Ammon's horn (tissue), 1 donor: ENCODE results near the gene TNKS1BP1.
"Not testable (repeated sequence)": the region's sequence is repeated elsewhere in the genome, so short reads cannot be mapped to it uniquely, and the experiment has no call there.

Experiments
- DNase-seq: peaks from one replicate; pipeline ENCODE4 v3.0.0-alpha.2; 2016; ENCODE audit warnings: low spot score

Gene TNKS1BP1

DNA sequence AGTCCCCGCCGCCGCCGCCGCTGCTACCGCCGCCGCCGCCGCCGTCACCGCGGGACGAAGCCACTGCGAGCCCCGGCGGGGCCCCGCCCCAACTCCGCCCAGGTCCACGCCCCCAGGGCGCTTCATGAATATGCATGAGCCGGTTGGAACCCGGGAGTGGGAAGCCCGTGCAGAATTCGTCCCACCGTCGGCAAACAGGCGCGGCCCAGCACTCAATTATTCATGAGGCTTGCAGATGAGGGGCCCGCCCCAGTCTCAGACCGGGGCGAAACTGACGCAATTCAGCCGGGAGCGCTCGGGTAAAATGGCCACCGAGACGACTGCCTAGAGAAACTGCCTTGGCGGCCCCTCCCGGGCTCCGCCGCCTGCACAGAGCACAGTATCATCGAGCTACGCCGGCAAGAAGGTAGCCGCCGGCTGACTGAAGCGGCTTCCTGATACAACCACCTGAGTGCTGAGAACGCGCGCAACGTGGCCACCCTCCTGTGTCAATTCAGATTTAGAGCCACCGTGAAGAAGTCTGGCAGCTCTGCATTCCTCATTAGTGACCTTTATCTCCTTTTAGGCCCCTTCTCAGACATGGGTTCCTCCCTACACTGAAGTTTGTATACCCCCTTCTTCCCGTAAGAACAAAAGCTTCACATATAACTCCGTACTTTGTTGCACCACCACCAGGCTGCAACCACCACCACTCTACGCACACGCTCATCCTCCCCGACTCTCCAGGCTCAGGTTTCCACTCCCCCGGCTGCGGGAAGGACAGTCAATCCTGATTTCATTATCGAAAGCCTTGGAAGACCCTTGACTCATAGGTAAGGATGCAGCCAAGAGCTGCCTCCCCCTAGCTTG is at the start of gene TNKS1BP1:
Gene TNKS1BP1, minus strand, starts transcription at position 67 of the 849 bp plus-strand sequence. CDS start 3,067 bp downstream, outside the sequence.
- peak; percentile 96 for DNase-seq

- no peak for DNase-seq
Measured at GRCh38 chr11:57373146-57373545, 48.4 kb upstream of the TNKS1BP1 start.

GRCh38 chr11:57370941-57371340 is 46.2 kb upstream of the TNKS1BP1 start:
- no peak for DNase-seq

DNA sequence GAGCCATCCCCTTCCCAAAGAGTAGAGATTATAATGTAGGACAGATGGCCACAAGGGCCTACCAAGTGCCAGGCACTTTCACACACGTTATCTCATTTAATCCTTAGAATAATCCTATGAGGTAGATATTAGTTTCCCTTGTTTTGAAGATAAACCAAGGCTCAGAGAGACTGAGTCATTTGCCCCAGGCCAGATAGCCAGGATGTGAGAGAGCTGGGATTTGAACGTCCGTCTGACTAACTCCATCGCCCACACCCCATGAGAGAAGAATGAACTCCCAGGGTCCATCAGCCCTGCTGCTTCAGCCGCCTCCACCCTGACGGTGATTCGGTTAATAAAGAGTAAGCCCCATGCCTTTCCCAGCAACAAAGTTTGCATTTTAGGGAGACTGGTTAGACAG is 45.5 kb upstream of the TNKS1BP1 start:
- no peak for DNase-seq

- no peak for DNase-seq
Measured at GRCh38 chr11:57368845-57369232, 44.1 kb upstream of the TNKS1BP1 start.

GRCh38 chr11:57368106-57368844 is 43.5 kb upstream of the TNKS1BP1 start:
- no peak for DNase-seq

DNA sequence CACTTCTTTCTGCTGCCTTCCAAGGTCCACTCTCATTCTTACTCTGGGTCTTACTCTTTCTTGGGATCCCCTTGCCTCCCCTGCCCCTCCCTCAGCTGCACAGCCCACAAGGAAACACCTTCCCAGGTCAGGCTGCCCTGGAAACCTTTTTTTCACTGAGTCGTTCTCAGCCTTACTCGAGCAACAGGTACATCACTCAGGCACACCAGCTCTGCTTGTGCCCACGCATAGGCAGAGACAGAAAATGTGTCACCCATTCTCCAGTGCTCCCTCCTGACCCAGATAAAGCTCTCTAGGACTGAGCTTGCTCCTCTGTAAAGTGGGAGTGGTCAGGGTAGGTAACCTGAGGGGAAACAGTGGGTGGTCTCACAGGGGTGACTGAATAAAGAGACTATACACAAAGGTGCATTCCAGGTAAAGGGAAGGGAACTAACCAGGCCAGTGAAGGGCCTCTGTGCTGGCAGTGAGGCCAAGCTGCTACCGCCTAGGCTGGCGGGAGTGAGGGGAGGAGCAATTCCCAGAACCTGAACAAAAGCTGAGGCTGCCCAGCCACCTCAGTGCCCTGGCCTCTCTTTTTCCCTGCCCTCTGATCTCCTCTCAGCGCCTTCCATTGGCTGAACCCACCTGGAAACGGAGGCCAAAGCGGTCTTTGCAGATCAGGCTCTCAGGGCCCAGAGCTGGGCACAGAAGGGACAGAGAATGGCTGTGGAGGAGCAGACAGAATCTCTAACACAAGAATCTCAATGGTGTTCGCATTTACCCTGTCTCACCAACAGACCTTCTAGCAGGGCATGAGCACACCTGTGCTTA is 40.3 kb upstream of the TNKS1BP1 start:
- no peak for DNase-seq

DNA sequence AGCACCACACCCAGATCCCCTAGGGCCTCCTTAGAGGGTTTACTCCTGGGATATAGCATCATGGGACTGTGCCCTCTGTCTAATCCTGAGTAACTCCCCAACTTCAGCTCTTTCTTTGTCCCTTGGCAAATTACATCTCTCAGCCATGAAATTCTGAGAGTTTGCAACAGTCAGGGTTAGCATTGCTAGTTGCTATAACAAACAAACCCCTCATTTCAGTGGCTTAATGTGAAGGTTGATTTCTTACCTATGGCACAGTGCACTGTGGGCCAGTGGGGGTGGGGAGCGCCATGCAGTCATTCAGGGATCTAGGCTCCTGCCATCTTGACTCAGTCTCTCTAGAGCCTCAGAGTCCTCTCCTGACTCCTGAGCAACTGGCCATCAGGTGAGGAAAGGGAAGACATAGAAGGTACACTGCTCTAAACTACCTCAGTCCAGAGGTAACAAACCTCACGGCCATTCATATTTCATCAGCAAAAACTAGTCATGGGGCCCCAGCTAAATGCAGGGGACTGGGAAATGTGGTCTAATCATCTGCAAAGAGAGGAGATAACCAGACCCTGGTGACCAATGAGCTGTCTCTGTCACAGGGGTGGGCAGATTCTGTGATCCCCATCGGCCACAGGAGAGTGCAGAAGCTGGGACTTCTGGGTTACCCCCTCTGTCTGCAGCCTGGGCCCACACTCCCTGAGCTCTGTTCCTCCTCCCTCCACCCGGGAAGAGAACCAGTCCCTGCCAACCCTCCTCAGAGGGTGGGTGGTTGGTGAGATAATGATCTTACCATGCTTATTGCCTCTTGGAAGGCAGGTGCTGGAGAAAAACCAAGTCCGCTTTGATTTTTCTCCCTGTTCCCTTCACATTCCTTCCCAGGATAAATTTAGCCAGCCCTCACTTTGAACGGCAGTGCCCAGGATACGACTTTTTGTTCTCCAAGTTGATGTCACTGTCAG is 38.7 kb upstream of the TNKS1BP1 start:
- no peak for DNase-seq

- no peak for DNase-seq
Measured at GRCh38 chr11:57361926-57362325, 37.2 kb upstream of the TNKS1BP1 start.

DNA sequence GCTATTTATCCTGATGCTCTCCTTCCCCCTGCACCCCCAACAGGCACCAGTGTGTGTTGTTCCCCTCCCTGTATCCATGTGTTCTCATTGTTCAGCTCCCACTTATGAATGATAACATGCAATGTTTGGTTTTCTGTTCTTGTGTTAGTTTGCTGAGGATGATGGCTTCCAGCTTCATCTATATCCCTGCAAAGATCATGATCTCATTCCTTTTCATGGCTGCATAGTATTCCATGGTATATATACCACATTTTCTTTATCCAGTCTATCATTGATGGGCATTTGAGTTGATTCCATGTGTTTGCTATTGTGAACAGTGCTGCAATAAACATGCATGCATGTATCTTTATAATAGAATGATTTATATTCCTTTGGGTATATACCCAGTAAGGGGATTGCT is 36.7 kb upstream of the TNKS1BP1 start:
- DNase-seq, result not testable (repeated sequence)

GRCh38 chr11:57360991-57361390 is 36.2 kb upstream of the TNKS1BP1 start:
- no peak for DNase-seq

DNA sequence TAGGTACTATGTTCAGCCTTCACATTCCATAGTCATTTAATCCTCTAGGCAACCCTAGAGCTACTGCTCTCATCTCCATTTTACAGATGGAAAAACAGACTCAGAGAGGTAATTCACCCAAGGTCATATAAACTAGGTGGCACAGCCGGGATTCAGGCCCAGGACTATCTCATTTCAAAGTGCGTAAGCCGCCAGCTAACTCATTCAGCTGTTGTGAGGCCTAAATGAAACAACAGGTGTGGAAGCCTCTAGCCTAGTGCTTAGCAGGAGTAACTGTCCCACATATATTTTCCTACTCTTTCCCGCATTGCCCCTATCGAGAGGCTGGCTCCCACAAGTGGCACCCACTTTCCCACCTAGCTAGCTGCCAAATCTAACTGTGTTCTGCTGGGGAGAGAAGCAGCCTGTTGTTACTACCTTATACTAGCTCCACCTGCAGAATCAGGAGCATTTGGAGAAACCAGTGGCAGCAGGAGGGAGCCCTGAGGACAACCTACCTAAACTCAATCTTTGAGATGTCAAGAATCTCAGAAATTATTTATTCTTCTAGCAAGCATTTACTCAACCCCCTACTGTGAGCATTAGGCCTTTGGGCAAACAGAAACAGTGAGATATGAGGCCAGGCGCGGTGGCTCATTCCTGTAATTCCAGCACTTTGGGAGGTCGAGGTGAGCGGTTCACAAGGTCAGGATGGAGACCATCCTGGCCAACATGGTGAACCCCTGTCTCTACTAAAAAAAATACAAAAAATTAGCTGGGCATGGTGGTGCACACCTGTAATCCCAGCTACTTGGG is 35.3 kb upstream of the TNKS1BP1 start:
- no peak for DNase-seq

DNA sequence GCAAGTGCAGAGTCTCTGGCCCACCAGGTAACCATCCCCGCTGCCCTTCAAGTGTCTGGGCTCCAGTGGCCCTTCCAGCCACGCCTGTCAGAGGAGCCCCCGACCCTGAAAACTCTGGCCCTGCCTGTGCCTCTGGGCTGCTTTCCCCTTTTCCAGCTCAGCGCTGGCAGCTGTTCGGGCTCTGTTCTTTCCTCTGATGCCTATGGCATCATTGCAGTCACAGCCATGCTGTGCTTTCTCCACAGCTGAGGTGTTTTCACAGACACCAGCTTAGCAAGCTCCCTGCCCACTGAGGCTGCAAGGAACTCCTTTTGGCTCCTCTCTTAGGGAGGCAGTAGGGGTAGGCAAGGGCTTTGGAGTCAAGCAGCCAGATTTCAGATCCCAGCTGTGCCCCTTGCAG is 34.6 kb upstream of the TNKS1BP1 start:
- DNase-seq, result no peak

GRCh38 chr11:57358991-57359390 is 34.2 kb upstream of the TNKS1BP1 start:
- no peak for DNase-seq

DNA sequence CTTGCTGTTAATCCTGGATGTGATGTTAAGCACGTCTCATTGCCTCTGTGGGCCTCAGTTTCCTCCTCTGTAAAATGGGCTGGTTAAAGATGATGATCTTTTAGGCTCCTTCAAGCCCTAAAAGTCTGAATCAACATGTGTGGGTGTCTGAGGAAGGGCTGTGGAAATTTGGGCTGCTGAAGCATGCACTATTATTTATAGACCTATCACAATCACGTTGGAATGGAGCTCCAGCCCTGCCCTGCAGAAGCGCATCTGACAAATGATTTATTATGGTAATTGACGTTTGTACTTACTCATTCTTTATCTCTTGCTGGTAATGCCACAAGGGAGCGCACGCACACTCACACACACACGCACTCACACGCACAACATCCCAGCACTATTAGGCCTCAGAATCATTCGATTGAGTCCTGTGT is 33.8 kb upstream of the TNKS1BP1 start:
- DNase-seq, result no peak

DNA sequence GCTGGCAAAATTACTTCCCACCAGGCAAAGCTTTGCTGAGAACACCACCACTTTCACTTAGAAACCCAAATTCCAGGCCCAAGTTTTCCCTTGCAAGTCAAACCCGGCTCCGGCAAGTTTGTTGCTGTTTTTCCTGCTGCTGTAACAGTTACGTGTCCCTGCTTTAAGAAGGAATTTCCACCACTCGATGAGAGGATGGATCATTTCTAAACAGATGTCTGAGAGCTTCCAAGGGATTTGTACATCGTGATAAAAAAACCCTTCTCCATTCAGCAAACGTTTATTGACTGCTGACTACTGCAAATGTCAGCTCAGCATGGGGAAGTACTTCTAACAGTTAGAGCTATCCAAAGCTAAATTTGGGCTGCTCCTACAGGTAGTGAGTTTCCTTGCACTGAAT is 33.1 kb upstream of the TNKS1BP1 start:
- DNase-seq, result no peak

DNA sequence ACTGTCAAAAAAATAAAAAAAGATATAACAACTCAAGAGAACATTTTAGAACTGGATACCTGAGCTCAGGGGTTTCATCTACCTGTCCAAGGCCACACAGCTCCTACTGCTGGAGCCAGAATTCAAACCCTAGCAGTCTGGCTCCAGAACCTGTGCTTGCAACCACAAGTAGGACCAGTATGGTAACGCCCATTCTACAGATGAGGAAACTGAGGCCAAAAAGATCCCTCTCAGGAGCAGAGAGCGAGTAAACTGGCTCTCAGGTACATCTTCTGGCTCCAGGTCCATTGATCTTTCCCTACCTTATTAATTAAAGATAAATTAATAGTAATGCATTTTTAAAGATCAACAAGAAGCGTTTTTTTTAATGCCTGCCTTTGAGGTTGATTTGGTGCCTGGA is 32.6 kb upstream of the TNKS1BP1 start:
- DNase-seq, result no peak

- peak; percentile 34 for DNase-seq
Measured at GRCh38 chr11:57356268-57356667, 31.5 kb upstream of the TNKS1BP1 start.

DNA sequence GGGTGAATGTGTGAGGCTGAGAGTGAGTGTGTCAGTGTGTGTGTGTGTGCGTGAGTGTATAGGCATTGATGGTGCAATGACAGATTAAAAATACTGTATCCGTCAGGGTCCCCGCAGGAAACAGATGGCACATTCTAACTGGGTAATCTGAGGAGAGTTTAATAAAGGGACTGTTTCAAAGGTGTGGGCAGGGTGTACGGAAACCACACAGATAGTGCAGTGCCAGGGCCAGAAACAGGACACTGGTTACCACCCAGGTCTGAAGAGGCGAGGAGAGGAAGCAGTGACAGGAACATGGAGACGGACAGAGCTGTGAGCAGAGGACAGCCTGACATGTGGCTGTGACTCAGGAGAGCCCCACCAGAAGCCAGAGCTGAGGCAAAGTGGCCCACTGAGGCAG is 29.9 kb upstream of the TNKS1BP1 start:
- DNase-seq, result no peak

DNA sequence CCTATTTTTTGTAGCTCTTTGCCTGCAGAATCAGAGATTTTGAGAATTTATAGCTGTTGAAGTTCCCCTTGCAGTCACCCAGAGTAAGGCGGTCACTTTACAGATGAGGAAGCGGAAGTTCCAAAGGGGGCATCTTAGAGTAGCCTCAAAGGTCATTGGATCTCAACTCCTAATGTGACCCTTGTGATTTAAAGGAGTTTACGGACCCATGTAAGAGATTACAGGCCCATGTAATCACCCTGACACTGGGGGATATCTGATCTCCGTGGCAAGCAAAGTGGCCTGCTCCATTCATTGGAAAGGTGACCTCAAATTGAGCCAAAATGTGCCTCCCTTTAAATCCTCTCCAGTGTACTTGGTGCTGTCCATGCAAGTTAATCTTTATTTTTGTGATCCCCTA is 29.1 kb upstream of the TNKS1BP1 start:
- no peak for DNase-seq
